CD4-positive, alpha-beta T cell treated with Interleukin-17A for 4 hours (primary cell): ENCODE measurements around the gene MACROD2.

Source experiments
- DNase-seq: peaks from one replicate; pipeline ENCODE4 v3.0.0-alpha.2; 2020; ENCODE audit warnings: mixed read lengths

Gene MACROD2

DNA sequence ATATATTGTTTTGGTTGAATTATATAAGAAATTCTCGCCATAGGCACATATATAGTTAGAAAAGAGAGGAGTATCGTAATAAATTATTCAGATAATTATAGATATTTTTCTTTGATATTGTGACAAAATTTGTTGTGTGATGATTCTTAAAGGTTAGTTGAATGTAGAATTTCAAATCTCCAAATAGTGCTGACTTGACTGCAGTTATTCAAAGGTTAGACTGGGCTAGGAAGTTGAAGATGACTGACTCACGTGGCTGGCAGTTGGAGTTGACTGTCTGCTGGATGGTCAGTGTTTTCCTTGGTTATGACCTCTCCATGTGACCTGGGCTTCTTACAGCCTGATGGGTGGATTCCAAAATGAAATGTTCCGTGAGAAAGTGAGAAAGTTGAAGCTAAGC is 286.8 kb downstream of the MACROD2 start:
- no peak for DNase-seq

DNA sequence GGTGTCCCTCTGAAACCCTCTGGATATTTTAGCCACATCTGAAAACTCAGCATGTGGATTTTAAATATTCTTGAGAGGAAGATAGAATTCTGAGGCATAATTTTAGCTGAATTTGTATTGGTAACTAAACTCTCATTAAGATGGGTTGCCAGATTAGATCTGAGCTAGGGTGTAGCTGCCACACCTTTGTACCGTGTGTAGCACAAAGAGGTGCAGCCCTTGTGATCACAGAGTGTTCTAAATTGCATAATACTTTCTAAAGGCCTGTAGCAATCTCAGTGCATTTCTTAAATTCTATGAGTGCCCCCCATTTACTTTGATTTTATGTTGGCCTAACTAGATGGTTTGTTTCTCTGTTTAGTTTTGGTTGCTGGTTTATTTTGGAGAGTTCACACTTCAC is 289.1 kb downstream of the MACROD2 start:
- no peak for DNase-seq

GRCh38 chr20:14288341-14289330 is 293.3 kb downstream of the MACROD2 start:
- DNase-seq: no peak

DNA sequence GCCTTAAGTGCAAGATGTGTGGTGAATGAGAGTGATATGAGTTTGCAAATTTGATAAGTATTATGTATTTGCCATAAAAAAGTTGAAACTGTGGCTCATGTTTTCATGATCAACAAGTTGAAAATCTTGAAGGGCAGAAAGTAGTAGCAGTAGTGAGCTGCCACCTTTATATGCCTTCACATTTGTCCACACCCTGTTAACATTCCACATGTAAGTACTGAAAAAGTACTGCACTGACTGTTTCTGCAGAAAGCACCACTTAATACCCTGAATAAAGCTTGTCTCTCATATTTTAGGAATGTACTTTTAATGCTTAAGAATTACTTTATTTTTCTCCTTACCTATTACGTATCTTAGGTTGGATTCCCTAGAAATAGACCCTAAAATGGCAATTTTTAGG is 296.2 kb downstream of the MACROD2 start:
- DNase-seq: no peak

DNA sequence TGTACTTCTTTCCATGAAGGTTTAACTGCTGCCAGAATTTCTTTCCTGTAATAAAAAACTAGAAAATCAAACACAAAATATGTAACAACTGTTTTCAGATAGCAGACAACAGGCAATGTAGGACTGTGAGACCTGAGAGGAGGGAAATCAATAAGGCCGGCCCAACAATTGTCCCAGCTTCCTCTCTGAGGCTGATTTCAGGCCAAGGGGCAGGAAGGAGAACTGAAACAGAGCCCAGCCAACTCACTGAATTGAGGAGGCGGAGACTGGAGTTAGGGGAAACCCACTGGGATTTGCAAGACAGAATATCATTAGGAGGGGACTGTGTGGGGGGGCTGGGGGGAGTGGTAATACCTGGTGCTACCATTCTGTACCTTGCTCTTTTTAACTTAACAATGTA is 299.9 kb downstream of the MACROD2 start:
- DNase-seq: no peak

GRCh38 chr20:14295770-14296309 is 300.5 kb downstream of the MACROD2 start:
- no peak for DNase-seq

GRCh38 chr20:14299831-14300230 is 304.5 kb downstream of the MACROD2 start:
- DNase-seq: no peak

DNA sequence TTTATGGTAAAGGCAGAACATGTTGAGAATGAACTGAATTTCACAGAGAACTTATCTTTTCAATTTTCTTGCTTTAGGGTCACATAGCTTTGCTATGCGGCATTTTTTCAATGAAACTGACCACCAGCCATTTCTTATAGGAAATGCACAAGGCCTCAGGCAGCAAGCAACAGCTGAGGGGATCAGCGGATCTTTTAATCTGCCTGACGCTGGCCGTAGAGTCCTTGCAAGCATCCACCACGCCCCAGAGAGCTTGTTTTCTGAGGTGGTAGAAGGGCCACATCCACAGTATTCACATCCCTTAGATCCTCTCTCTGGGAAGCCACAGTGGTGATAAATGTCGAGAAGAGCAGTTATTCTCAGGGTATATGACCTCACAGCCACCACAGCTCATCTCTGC is 307.8 kb downstream of the MACROD2 start:
- DNase-seq: no peak

DNA sequence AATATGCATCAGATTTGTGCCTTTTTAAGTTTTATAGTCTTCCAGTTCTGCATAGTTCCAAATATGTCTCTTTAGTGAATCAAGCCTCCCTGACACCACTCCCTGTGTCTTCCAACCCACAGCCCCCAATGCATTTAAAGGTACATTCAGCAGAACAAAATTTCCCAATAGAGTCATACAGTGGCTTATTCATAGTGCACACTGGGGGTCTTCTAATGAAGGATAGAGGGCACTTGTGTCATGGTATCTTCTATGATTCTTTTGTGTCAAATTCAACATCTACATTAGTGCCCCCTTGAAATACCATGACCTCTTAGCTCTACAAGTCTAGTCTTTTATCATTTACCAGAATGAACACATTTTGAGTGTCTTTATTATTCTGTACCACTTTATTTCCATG is 308.3 kb downstream of the MACROD2 start:
- DNase-seq: no peak

- no peak for DNase-seq
These were observed 309.2 kb downstream of the MACROD2 start for GRCh38 chr20:14304472-14304871.

DNA sequence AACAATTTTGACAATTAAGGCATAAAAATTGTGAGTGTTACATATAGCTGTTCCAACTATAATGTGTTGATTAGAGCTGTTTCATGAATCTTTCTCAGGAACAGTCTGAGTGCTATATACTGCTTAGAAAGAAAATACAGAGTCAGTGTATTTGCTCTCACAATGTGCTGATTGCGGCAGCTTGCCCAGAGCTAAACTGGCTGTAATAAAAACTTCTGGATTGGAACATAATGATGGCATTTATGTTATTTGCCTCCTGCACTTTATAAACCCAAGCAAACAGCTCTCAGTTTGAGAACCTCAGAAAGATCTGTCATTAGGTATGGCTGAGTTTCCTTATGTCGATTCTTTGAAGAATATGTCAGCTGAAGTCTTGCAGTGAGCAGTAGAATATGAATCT is 312.6 kb downstream of the MACROD2 start:
- DNase-seq: no peak

DNA sequence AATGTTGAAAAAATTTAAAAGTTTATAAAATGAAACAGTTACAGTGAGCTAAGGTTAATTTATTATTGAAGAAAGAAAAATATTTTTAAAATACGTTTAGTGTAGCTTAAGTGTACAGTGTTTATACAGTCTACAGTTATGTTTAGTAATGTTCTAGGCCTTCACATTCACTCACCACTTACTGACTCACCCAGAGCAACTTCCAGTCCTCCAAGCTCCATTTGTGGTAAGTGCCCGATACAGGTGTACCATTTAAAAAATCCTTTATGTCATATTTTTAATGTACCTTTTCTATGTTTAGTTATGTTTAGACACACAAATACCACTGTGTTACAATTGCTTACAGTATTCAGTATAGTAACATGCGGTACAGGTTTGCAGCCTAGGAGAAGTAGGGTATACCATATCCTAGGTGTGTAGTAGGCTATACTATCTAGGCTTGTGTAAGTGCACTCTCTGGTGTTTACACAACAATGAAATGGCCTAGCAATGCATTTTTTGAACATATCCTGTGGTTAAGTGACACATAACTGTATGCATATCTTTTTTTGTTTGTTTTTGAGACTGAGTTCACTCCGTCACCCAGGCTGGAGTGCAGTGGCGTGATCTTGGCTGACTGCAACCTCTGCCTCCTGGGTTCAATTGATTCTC is 315.8 kb downstream of the MACROD2 start:
- DNase-seq: no peak

DNA sequence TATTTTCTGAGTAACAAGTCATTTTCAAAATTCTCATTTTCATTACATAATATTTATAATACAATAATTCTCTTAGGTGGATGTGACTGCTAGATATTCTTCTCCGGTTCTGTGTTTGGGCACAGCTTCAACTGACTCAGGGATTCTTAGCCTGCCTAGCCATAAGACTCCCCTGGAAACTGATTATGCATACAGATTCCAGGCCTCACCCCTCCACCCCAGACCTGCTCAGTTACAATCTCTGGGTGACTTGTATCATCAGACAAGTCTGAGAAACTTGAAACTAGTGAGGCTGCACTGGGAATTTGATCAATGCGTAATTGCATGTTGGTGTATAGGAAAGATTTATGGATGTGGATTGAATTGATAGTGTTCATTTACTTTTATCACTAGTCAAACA is 316.7 kb downstream of the MACROD2 start:
- no peak for DNase-seq

GRCh38 chr20:14313341-14314020 is 318.2 kb downstream of the MACROD2 start:
- DNase-seq: no peak

GRCh38 chr20:14319704-14320103 is 324.4 kb downstream of the MACROD2 start:
- no peak for DNase-seq

DNA sequence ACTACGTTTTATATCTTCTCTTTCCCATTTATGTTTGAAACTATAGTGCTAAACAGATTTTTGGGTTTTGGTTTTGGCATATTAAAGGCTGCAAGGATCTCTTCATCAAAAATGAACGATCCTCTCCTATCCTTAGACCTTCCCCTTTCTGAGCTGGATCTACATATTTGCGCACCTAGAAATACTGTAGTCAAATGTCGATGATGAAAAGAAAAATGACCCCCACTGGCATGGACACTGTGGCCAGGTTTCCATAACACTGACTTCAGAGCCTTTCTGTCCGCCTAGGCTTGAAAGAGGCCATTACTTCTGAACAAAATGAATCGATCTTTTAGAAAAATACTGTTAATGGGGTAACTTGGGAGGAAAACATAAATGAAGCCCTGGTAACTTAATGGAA is 336.3 kb downstream of the MACROD2 start:
- no peak for DNase-seq

GRCh38 chr20:14332866-14333265 is 337.6 kb downstream of the MACROD2 start:
- no peak for DNase-seq

DNA sequence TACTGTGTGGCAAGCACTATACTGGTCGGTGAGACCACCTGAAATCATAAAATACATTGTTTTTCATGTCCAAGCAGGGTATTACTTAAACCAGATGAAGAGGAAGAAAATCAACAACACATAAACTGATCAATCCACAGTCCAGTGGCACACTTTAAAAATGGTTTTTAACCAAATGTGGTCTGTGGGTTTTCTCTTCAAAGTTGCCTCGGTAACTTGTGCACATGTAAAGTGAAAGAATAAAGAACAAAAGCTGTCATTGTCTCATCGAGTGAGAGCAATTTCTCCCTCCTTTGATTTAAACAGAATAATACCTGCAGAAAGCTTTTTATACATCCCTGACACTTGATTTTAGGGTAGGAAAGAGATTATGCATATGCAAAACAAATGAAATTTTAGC is 338.4 kb downstream of the MACROD2 start:
- no peak for DNase-seq

DNA sequence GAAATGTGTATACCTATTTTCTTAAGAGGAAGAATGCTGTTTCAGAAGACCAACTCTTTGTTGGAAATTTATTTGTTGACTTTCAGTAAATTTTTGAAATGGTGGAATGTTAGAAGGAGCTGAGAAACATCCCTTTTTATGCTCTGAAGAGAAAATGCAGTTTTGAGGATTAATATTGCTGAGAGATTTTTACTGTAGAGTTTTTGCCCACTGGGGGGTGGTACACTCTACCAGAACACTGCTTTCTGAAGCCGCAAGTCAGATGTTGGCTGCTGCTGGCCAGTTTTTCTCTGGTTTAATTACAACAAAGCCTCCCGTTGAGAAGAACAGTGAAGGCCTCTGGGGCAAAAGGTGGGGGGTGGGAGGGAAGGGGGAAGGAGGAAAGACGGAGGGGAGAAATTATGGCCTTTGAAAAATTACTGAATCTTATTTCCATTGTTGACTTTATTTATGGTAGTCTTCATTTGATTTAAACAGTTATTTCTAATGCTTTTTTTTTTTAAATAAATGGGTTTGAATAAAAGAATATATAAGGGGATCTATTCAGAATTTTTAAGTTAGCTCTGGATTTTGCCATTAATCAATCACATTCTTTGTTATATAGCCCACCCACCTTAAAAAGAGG is 339.1 kb downstream of the MACROD2 start:
- no peak for DNase-seq

- no peak for DNase-seq
These were observed 339.7 kb downstream of the MACROD2 start for GRCh38 chr20:14335052-14335451.

DNA sequence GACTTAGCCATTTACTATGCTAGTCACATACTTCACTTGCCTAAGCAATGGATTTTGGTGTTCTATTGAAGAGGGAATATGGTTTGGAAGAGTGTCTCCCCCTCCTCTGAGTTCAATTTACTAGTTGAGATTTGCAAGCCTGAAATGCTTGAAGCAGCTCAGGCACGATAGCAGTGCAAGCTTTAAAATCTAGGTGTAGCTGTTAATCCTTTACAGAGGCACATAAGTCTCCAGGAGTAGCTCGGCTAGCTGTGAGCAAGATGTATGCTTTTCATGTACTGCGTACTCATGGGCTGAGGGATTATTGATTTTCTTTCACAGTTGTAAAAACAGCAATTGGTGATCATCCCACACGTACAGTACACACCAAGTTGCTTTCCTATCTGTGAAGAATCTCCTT is 341.4 kb downstream of the MACROD2 start:
- DNase-seq: no peak

DNA sequence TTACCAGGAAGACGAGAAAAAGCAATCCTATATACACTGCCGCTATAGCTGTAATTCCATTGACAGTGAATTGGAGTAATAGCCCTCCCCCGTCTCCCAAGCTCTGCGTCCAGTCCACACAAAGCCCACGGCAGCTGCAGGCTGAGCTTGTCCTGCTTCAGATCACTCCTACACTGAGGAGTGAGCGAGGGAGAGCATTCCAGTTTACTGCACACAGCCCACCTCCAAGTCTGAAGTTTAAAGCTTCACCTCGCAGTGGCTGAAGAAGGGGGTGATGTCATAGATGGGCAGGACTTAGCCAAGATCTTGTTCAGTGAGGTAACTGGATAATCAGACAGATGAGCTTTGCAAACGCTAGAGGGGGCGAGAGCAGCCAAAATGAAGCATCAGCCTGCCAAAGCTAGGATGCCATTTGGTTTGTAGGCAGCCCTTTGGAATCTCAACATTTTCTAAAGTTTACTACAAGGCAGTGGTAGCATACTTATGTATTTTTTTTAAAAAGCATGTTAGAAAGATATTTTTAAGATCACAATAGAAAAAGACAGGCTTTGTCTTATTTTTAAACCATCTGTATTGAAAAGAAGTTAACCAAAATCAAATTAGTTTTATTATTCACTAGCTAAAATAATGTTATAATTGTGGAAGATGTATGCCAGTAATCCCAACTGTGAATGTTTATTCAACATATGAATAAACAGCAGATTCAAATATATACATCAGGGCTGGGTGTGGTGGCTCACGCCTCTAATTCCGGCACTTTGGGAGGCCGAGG is 342.3 kb downstream of the MACROD2 start, which contains the start of gene FLRT3:
FLRT3 (minus strand) TSS at position 213 of the 772 bp plus-strand sequence. CDS start 10,106 bp downstream, outside the sequence.
- DNase-seq: no peak
